K562 (cell line): ENCODE measurements around the gene PPIC. TPM values are rescaled to one million over a fixed set of nuclear protein-coding genes. Genes with fewer than 3 reads are reported as not detected.

ENCODE experiments used
- ARID2 ChIP-seq: fragments of 450-650 bp; IDR thresholded peaks from 2 replicates; pipeline ENCODE4 v1.6.1; 2017; ENCODE audit warnings: antibody characterized with exemption, mild to moderate bottlenecking
- BMI1 ChIP-seq: fragments of 150-350 bp; IDR thresholded peaks from 2 replicates; pipeline ENCODE4 v1.6.1; 2014; ENCODE audit warnings: low read length
- BRF2 ChIP-seq: IDR thresholded peaks from 3 replicates; pipeline ENCODE4 v1.6.1; 2011; ENCODE audit warnings: borderline replicate concordance, mild to moderate bottlenecking; ENCODE audit not compliant: insufficient read length, insufficient read depth
- CBX3 ChIP-seq, 2 experiments: IDR thresholded peaks; 1 replicate in 1 of 2; 2 replicates in 1 of 2; pipeline ENCODE4 v1.6.1; 2012; ENCODE audit warnings: inconsistent platforms in 2 of 2, low read length in 2 of 2, borderline replicate concordance in 1 of 2, control low read depth in 1 of 2
- CEBPB ChIP-seq: fragments of 450-650 bp; IDR thresholded peaks from 2 replicates; pipeline ENCODE4 v1.6.1; 2016; ENCODE audit warnings: missing genetic modification characterization, missing compliant biosample characterization
- CREM ChIP-seq: IDR thresholded peaks from 2 replicates; pipeline ENCODE4 v1.6.1; 2014; ENCODE audit warnings: antibody characterized with exemption, low read depth
- CTBP1 ChIP-seq: fragments of 450-650 bp; IDR thresholded peaks from 2 replicates; pipeline ENCODE4 v1.6.1; 2016; ENCODE audit warnings: borderline replicate concordance
- DEAF1 ChIP-seq: fragments of 450-650 bp; formaldehyde crosslinking; IDR thresholded peaks from 2 replicates; pipeline ENCODE4 v1.4.0; 2020; ENCODE audit warnings: mild to moderate bottlenecking, moderate library complexity
- E2F6 ChIP-seq, 2 experiments: IDR thresholded peaks; 2 replicates each; pipeline ENCODE4 v1.6.1; 2011; ENCODE audit warnings: borderline replicate concordance in 1 of 2, control low read depth in 1 of 2, low read depth in 1 of 2, low read length in 1 of 2, mild to moderate bottlenecking in 1 of 2, mixed read lengths in 1 of 2, moderate library complexity in 1 of 2; ENCODE audit not compliant: insufficient read depth in 1 of 2, insufficient read length in 1 of 2, poor library complexity in 1 of 2, severe bottlenecking in 1 of 2; ENCODE audit errors: extremely low read depth in 1 of 2
- KLF13 ChIP-seq: fragments of 450-650 bp; IDR thresholded peaks from 2 replicates; pipeline ENCODE4 v1.6.1; 2016; ENCODE audit warnings: missing genetic modification characterization, low read depth, mild to moderate bottlenecking, missing compliant biosample characterization, moderate library complexity, borderline replicate concordance
- MYBL2 ChIP-seq, 2 experiments: fragments of 450-650 bp in 1 of 2; sonication (generic) in 1 of 2; formaldehyde crosslinking in 1 of 2; IDR thresholded peaks; 2 replicates each; pipeline versions ENCODE4 v1.6.1 to v1.8.1; 2017 to 2022; ENCODE audit warnings: borderline replicate concordance in 1 of 2, inconsistent platforms in 1 of 2, low read depth in 1 of 2, mild to moderate bottlenecking in 1 of 2, missing genetic modification reagents in 1 of 2, moderate library complexity in 1 of 2
- PRMT5 ChIP-seq: sonication (generic); formaldehyde crosslinking; IDR thresholded peaks from 2 replicates; pipeline ENCODE4 v1.5.0; 2020; ENCODE audit warnings: missing genetic modification reagents
- RAD21 ChIP-seq, 2 experiments: fragments of 250-450 bp in 1 of 2; fragments of 450-650 bp in 1 of 2; sonication (Bioruptor Pico) in 1 of 2; formaldehyde crosslinking in 1 of 2; IDR thresholded peaks in 1 of 2; conservative IDR thresholded peaks in 1 of 2; 2 replicates each; pipeline versions ENCODE4 v1.4.0 to v1.8.0; 2020 to 2022; ENCODE audit warnings: mild to moderate bottlenecking in 2 of 2, moderate library complexity in 1 of 2
- SMC3 ChIP-seq: conservative IDR thresholded peaks from 2 replicates; pipeline ENCODE4 v1.6.1; 2011; ENCODE audit warnings: low read depth, low read length, improper control_type of control experiment; ENCODE audit not compliant: insufficient read depth
- ZFP36 ChIP-seq: fragments of 150-350 bp; IDR thresholded peaks from 2 replicates; pipeline ENCODE4 v1.6.1; 2018; ENCODE audit warnings: low read length, low read depth; ENCODE audit not compliant: partially characterized antibody
- ZNF263 ChIP-seq: sonication (generic); formaldehyde crosslinking; IDR thresholded peaks from 2 replicates; pipeline ENCODE4 v1.8.0; 2022; ENCODE audit warnings: mild to moderate bottlenecking, missing genetic modification reagents, borderline replicate concordance
- ZNF395 ChIP-seq: fragments of 200-800 bp; sonication (Bioruptor generic); IDR thresholded peaks from 2 replicates; pipeline ENCODE4 v1.6.1; 2017; ENCODE audit warnings: missing genetic modification characterization, missing compliant biosample characterization
- ZNF785 ChIP-seq: fragments of 250-450 bp; sonication (Bioruptor Pico); IDR thresholded peaks from 2 replicates; pipeline ENCODE4 v1.4.0; 2020; ENCODE audit warnings: mild to moderate bottlenecking
- polyA plus RNA-seq, 8 experiments: library from polyadenylated mRNA; depleted of rRNA in 4 of 8; stranded (reverse) in 5 of 8; unstranded in 3 of 8; fragments of >200 nt; fragmentation: Nextera tagmentation in 2 of 8; fragmentation: Illumina TruSeq in 1 of 8; extraction: Ambion mirVana in 2 of 8; extraction: Trizol in 1 of 8; gene quantifications; 2 replicates each; pipeline versions ENCODE4 v1.2.1 to v1.2.3, GENCODE V29; 2011 to 2014; ENCODE audit warnings: inconsistent platforms in 1 of 8, missing spikeins in 1 of 8
- total RNA-seq, 7 experiments: library from RNA; depleted of rRNA in 6 of 7; stranded (reverse); fragments of >200 nt in 6 of 7; fragmentation: Illumina TruSeq in 2 of 7; extraction: Trizol in 2 of 7; gene quantifications; 2 replicates each; pipeline versions ENCODE4 v1.2.1 to v1.2.3, GENCODE V29; 2011 to 2021; ENCODE audit warnings: low replicate concordance in 1 of 7

Gene PPIC
- total and polyA plus RNA-seq, 9 of the 15 experiments (the other 6 are each of a cell fraction or from before 2014, with no cell fraction given): 1.3 to 4.5 (median 2.8) TPM

- TF ChIP-seq ZNF395 (CRISPR knock-in tag): no peak
- no peak for TF ChIP-seq ZNF785 (CRISPR knock-in tag)
- no peak for TF ChIP-seq BRF2
- no peak for TF ChIP-seq ZFP36
- peak; percentile 100 for TF ChIP-seq KLF13
- peak; percentile 93 to 94 for TF ChIP-seq RAD21 (CRISPR knock-in tag; conservative IDR thresholded peaks at IDR 0.05 in 1 of 2, IDR thresholded peaks at IDR 0.05 in 1 of 2)
- TF ChIP-seq ARID2: peak; percentile 61; the same call in 1 of the 2 replicates
- no peak for TF ChIP-seq CBX3 (IDR thresholded peaks at IDR 0.05; ENCODE audit: borderline replicate concordance in 1 of 2, low read length in 2 of 2)
- TF ChIP-seq CEBPB: no peak
- no peak; the same call in 1 of the 2 replicates for TF ChIP-seq BMI1
- TF ChIP-seq E2F6 (IDR thresholded peaks at IDR 0.05; ENCODE audit: borderline replicate concordance in 1 of 2, extremely low read depth in 1 of 2, insufficient read depth in 1 of 2, insufficient read length in 1 of 2, low read depth in 1 of 2, low read length in 1 of 2, poor library complexity in 1 of 2, severe bottlenecking in 1 of 2): no peak
- no peak for TF ChIP-seq PRMT5 (CRISPR knock-in tag)
- peak; percentile 88 for TF ChIP-seq SMC3
- TF ChIP-seq CREM: 0 out of 2 replicates have a peak, but pooled peaks have one; percentile 9
- TF ChIP-seq CTBP1: 0 out of 2 replicates have a peak, but pooled peaks have one; percentile 26
- TF ChIP-seq DEAF1 (CRISPR knock-in tag): peak; percentile 89
- no peak for TF ChIP-seq MYBL2 (IDR thresholded peaks at IDR 0.05; ENCODE audit: low read depth)
- TF ChIP-seq MYBL2 (CRISPR knock-in tag; IDR thresholded peaks at IDR 0.05; ENCODE audit: borderline replicate concordance): no peak
- no peak for TF ChIP-seq ZNF263 (CRISPR knock-in tag)
Observed at GRCh38 chr5:122999947-123000563, 36.5 kb downstream of the PPIC start (continued).
